Spleen (tissue), 7 donors: ENCODE measurements around the gene SNX24.

ENCODE experiments used
- CTCF ChIP-seq, 11 experiments: fragments of 200-600 bp in 7 of 11; fragments of 450-650 bp in 4 of 11; sonication (generic) in 4 of 11; IDR thresholded peaks in 8 of 11; conservative IDR thresholded peaks in 3 of 11; 1 replicate in 7 of 11; 2 replicates in 4 of 11; pipeline versions ENCODE4 v1.4.0 to v1.8.0; 2016 to 2021; ENCODE audit warnings: antibody characterized with exemption in 11 of 11, inconsistent platforms in 4 of 11, mild to moderate bottlenecking in 1 of 11
- POLR2A ChIP-seq, 3 donors: fragments of 450-650 bp; IDR thresholded peaks; one replicate each; pipeline ENCODE4 v1.5.1; 2017; ENCODE audit warnings: antibody characterized with exemption in 3 of 3, mild to moderate bottlenecking in 1 of 3
- donor health status: DM: no; HTN: no; CAD: no; lungs with moderate emphysema.
- donor health status: DM: no; HTN: no; CAD: no.
- donor health status: DM: no; HTN: no; CAD: no.

DNA sequence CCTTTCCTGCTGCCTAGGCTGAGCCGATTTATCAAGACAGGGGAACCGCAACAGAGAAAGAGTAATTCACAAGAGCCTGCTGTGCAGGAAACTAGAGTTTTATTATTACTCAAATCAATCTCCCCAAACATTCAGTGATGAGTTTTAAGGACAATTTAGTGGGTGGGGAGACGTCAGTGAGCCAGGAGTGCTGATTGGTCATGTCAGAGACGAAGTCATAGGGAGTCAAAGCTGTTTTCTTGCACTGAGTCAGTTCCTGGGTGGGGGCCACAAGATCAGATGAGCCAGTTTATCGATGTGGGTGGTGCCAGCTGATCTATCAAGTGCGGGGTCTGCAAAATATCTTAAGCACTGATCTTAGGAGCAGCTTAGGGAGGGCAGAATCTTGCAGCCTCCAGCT lies 19.0 kb downstream of the SNX24 start:
- TF ChIP-seq CTCF (IDR thresholded peaks at IDR 0.05 in 8 of 11, conservative IDR thresholded peaks at IDR 0.05 in 3 of 11), result no peak
- no peak for TF ChIP-seq POLR2A (IDR thresholded peaks at IDR 0.05)
